T-helper 2 cell (primary cell): ENCODE data around the gene GPR17.

Experiments
- DNase-seq, 5 experiments: peaks; one replicate each; pipeline versions ENCODE4 v3.0.0 to v3.0.0-alpha.2; 2012 to 2022
- total RNA-seq, 2 donors: gene quantifications; one replicate each; lab custom pipeline; 2026; lab: John Stamatoyannopoulos, UW

The GPR17 gene
- 0 reads per million in 2 donors for total RNA-seq

GRCh38 chr2:127645395-127646291 lies at the start of gene GPR17:
Gene GPR17 (plus strand): TSS chr2:127646153. CDS start chr2:127650736, 4,583 bp downstream.
- no peak for DNase-seq

GRCh38 chr2:127596311-127597045 lies 49.5 kb upstream of the GPR17 start:
- DNase-seq, result no peak

- DNase-seq, result no peak
Observed at GRCh38 chr2:127597046-127597983, 48.6 kb upstream of the GPR17 start.

GRCh38 chr2:127597984-127598380 lies 48.0 kb upstream of the GPR17 start:
- peak in 1 of 5 experiments; percentile 20 for DNase-seq

- DNase-seq, result no peak
Observed at GRCh38 chr2:127598711-127599110, 47.2 kb upstream of the GPR17 start.

GRCh38 chr2:127599211-127599610 lies 46.7 kb upstream of the GPR17 start:
- no peak for DNase-seq

- no peak for DNase-seq
Observed at GRCh38 chr2:127604986-127605385, 41.0 kb upstream of the GPR17 start.

GRCh38 chr2:127605691-127606263 lies 40.2 kb upstream of the GPR17 start:
- no peak for DNase-seq

- DNase-seq, result no peak
Observed at GRCh38 chr2:127606625-127607398, 39.1 kb upstream of the GPR17 start.

- no peak for DNase-seq
Observed at GRCh38 chr2:127607399-127607908, 38.5 kb upstream of the GPR17 start.

GRCh38 chr2:127608061-127609030 lies 37.6 kb upstream of the GPR17 start:
- no peak for DNase-seq

- no peak for DNase-seq
Observed at GRCh38 chr2:127609031-127609751, 36.8 kb upstream of the GPR17 start.

- DNase-seq, result no peak
Observed at GRCh38 chr2:127609818-127610217, 36.1 kb upstream of the GPR17 start.

- no peak for DNase-seq
Observed at GRCh38 chr2:127610561-127610960, 35.4 kb upstream of the GPR17 start.

- DNase-seq, result no peak
Observed at GRCh38 chr2:127611076-127611925, 34.7 kb upstream of the GPR17 start.

GRCh38 chr2:127612111-127612822 lies 33.7 kb upstream of the GPR17 start:
- no peak for DNase-seq

GRCh38 chr2:127614246-127614645 lies 31.7 kb upstream of the GPR17 start:
- DNase-seq, result no peak

GRCh38 chr2:127614731-127615130 lies 31.2 kb upstream of the GPR17 start:
- DNase-seq, result no peak
